AG04449 (cell line): ENCODE data around the gene RAB30.

Source experiments
- CTCF ChIA-PET: fragments of 350-600 bp; formaldehyde crosslinking; extraction: SDS; loops from one replicate; lab custom pipeline; 2021; ENCODE audit warnings: antibody characterized with exemption; lab: Yijun Ruan, JAX
- POLR2A ChIA-PET: fragments of 400-600, 350-600 bp; formaldehyde crosslinking; extraction: SDS; loops from one replicate; lab custom pipeline; 2020; ENCODE audit warnings: antibody characterized with exemption, inconsistent platforms; lab: Yijun Ruan, JAX
- DNase-seq: peaks from one replicate; pipeline ENCODE4 v3.0.0-alpha.2; 2010; ENCODE audit warnings: low read depth, low spot score
- H3K4me3 ChIP-seq: 2 replicates; pipeline ENCODE4 v1.5.1; 2011; ENCODE audit warnings: low read depth, mild to moderate bottlenecking, control low read depth, low read length
- CTCF ChIP-seq: IDR thresholded peaks from one replicate; pipeline ENCODE4 v1.5.1; 2011; ENCODE audit warnings: mild to moderate bottlenecking, moderate library complexity, low read length, control low read depth, inconsistent platforms; ENCODE audit not compliant: insufficient read depth; ENCODE audit errors: missing control alignments

Gene RAB30

GRCh38 chr11:82994604-82995230 is 77.0 kb downstream of the RAB30 start:
- CTCF ChIA-PET: interaction anchor here (0.8 kb wide), 1 partner anchor 14 kb away, joined by 3 read pairs; no protein-coding TSS in a partner anchor
- POLR2A ChIA-PET: no interaction called here
- no peak for TF ChIP-seq CTCF
- DNase-seq: no peak
- no peak overlapping the region for H3K4me3 ChIP-seq

DNA sequence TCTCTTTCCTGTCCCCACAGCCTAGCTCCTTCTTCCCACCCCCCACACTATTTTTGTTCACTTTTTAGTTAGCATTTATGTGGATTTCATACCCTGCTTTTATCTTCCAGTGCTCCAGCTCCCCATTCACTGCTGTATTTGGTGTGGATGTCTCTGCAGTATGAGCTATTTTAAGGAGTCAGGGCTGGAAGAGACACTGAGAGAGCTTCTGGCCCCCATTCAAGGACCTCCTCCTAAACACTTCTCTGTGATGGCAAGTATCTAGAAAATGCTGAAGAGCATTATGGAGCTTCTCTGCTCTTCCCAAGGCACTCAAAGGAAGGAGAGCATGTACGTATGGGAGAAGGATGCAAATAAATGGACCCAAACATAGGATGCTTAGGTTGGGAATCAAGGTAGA is 79.5 kb downstream of the RAB30 start:
- no peak for DNase-seq
- no peak for TF ChIP-seq CTCF
- ChIA-PET CTCF (interaction anchor here (1.6 kb wide), 1 partner anchor 14 kb away, joined by 4 read pairs; no protein-coding TSS in a partner anchor), POLR2A (no interaction called here)
- no peak overlapping the region for H3K4me3 ChIP-seq

GRCh38 chr11:82989628-82990404 is 81.9 kb downstream of the RAB30 start:
- ChIA-PET CTCF (interaction anchor here (0.5 to 1.3 kb wide), 4 partner anchors 8 to 84 kb away, joined by 3 read pairs; no protein-coding TSS in a partner anchor), POLR2A (no interaction called here)
- TF ChIP-seq CTCF: no peak
- DNase-seq: no peak
- no peak overlapping the region for H3K4me3 ChIP-seq

- TF ChIP-seq CTCF: no peak
- ChIA-PET CTCF (interaction anchor here (0.5 to 1.3 kb wide), 3 partner anchors 9 to 85 kb away, joined by 3 read pairs; no protein-coding TSS in a partner anchor), POLR2A (no interaction called here)
- H3K4me3 ChIP-seq: no peak overlapping the region
- DNase-seq: no peak
Measured at GRCh38 chr11:82988936-82989627, 82.6 kb downstream of the RAB30 start.

- ChIA-PET CTCF (no interaction called here), POLR2A (no interaction called here)
- no peak for TF ChIP-seq CTCF
- no peak for DNase-seq
- no peak overlapping the region for H3K4me3 ChIP-seq
Measured at GRCh38 chr11:82987997-82988396, 83.7 kb downstream of the RAB30 start.

DNA sequence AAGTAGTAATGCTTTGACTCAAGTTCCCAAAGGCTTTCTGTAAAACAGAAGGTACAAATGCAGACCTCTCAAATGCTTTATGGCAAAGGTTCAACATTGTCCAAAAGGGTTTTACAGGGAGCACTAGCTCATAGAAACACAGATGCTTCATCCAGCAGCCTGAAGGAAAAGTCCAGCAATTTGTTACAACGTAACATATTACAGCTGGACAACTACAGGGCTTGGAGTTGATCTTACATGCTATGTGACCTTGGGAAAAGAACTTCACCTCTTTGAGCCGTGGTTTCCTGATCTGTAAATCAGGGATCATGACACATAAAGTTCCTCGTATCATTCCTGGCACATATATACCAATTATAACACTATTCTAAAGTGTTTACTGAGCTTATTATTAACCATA is 85.3 kb downstream of the RAB30 start:
- DNase-seq: no peak
- no peak for TF ChIP-seq CTCF
- CTCF ChIA-PET: no interaction called here
- POLR2A ChIA-PET: no interaction called here
- no peak overlapping the region for H3K4me3 ChIP-seq
